Measurements from ENCODE around the gene SETBP1.

SETBP1 gene

DNA sequence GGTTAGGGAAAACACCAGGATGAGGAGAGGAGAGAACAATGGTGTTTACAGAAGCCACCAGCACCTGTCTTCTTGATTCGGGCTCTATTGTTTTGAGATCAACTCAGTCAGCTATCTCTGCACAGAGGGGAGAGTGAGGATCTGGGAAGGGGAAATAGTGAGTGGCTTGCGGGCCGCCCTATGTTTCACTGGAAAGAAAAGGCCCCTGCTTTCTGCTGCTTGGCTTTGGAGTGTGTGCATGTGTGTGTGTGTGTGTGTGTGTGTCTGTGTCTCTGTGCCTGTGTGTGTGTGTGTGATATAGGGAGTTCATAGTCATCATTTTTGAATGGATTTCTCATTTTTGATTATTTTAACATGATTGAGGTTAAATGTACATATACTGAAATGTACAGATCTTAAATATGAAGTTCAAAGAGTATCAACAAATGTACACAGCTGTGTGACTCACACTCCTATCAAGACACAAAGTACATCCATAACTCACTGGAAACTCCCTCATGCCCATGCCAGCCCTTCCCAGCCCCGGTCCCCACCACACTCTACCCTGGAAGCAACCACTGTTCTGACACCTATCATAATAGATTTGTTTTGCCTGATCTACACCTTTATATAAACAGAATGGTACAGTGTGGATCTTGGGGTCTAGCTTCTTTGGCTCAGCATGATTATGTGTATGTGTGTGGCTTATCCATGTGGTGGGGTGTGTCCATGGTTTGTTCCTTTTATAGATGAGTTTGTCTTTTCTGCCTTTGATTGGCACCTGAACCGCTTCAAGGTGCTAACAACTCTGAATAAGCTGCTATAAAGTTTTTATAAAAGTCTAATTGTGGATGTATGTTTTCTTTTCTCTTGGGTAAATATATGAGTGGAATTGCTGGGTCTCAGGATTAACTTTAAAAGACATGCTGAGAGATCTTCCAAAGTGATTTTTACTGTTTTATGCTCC lies 258.3 kb downstream of the SETBP1 start:
- Histone ChIP-seq H3K27ac (replicated peaks; ENCODE audit: low read length) (no peak overlapping the region), H2BK5ac (ENCODE audit: low read length) (no peak overlapping the region), H3K9ac (ENCODE audit: low read depth, low read length, poor library complexity) (no peak overlapping the region), H2BK120ac (ENCODE audit: low read depth, low read length) (no peak overlapping the region), H4K8ac (ENCODE audit: low read depth, low read length) (no peak overlapping the region), H2AFZ (ENCODE audit: low read length) (no peak overlapping the region), H3K79me1 (ENCODE audit: low read depth, low read length) (no peaks in the 10 kb centered on the region), H3K4ac (ENCODE audit: low read length) (no peak overlapping the region), H3K4me3 (ENCODE audit: low read length in 2 of 2) (no peak overlapping the region), H4K91ac (ENCODE audit: low read depth, low read length, poor library complexity) (no peak overlapping the region), H2AK5ac (ENCODE audit: low read depth, low read length) (no peak overlapping the region), H3K36me3 (replicated peaks in 1 of 2; ENCODE audit: control insufficient read depth in 2 of 2, insufficient read depth in 2 of 2, low read length in 2 of 2) (peaks cover 2 to 3% of the 10 kb centered on the region in 2 donors), H2BK15ac (ENCODE audit: low read length) (no peak overlapping the region), H3K27me3 (ENCODE audit: control insufficient read depth in 3 of 3, insufficient read depth in 3 of 3, low read depth in 1 of 3, low read length in 3 of 3) (no peaks in the 10 kb centered on the region), H3K4me1 (ENCODE audit: control insufficient read depth in 2 of 2, insufficient read depth in 1 of 2, low read depth in 1 of 2, low read length in 2 of 2) (peaks cover 8% of the 10 kb centered on the region in 2 donors), H2BK12ac (ENCODE audit: low read length) (no peak overlapping the region), H3K9me3 (replicated peaks in 1 of 2; ENCODE audit: control insufficient read depth in 2 of 2, insufficient read depth in 1 of 2, low read depth in 1 of 2, low read length in 2 of 2) (peaks cover 3 to 4% of the 10 kb centered on the region in 2 donors), H3K14ac (ENCODE audit: low read length) (no peak overlapping the region), H3K23ac (ENCODE audit: low read depth, low read length, poor library complexity) (no peak overlapping the region), H3K18ac (ENCODE audit: low read length) (no peak overlapping the region), H3K4me2 (ENCODE audit: insufficient read depth, low read length, poor library complexity, severe bottlenecking) (no peak overlapping the region)
- DNase-seq (ENCODE audit: low spot score): no peak
- no CpG with 5 or more reads among the region's 5 CpGs for WGBS, 2 donors (ENCODE audit: extremely low coverage in 2 of 2, insufficient read length in 2 of 2, insufficient replicate concordance in 1 of 2)

- Histone ChIP-seq H3K4me3 (ENCODE audit: low read length in 2 of 2) (no peak overlapping the region), H3K27ac (replicated peaks; ENCODE audit: low read length) (no peak overlapping the region), H3K18ac (ENCODE audit: low read length) (no peak overlapping the region), H3K79me1 (ENCODE audit: low read depth, low read length) (no peaks in the 10 kb centered on the region), H2BK5ac (ENCODE audit: low read length) (no peak overlapping the region), H3K9me3 (replicated peaks in 1 of 2; ENCODE audit: control insufficient read depth in 2 of 2, insufficient read depth in 1 of 2, low read depth in 1 of 2, low read length in 2 of 2) (peaks cover 0 to 3% of the 10 kb centered on the region in 2 donors), H3K4me1 (ENCODE audit: control insufficient read depth in 2 of 2, insufficient read depth in 1 of 2, low read depth in 1 of 2, low read length in 2 of 2) (peaks cover 18 to 19% of the 10 kb centered on the region in 2 donors), H4K91ac (ENCODE audit: low read depth, low read length, poor library complexity) (no peak overlapping the region), H2AFZ (ENCODE audit: low read length) (no peak overlapping the region), H3K23ac (ENCODE audit: low read depth, low read length, poor library complexity) (no peak overlapping the region), H3K4ac (ENCODE audit: low read length) (no peak overlapping the region), H3K4me2 (ENCODE audit: insufficient read depth, low read length, poor library complexity, severe bottlenecking) (no peak overlapping the region), H2BK120ac (ENCODE audit: low read depth, low read length) (no peak overlapping the region), H2BK12ac (ENCODE audit: low read length) (no peak overlapping the region), H3K14ac (ENCODE audit: low read length) (no peak overlapping the region), H3K36me3 (replicated peaks in 1 of 2; ENCODE audit: control insufficient read depth in 2 of 2, insufficient read depth in 2 of 2, low read length in 2 of 2) (peaks cover 0 to 2% of the 10 kb centered on the region in 2 donors), H4K8ac (ENCODE audit: low read depth, low read length) (no peak overlapping the region), H2BK15ac (ENCODE audit: low read length) (no peak overlapping the region), H3K9ac (ENCODE audit: low read depth, low read length, poor library complexity) (no peak overlapping the region), H2AK5ac (ENCODE audit: low read depth, low read length) (no peak overlapping the region), H3K27me3 (ENCODE audit: control insufficient read depth in 3 of 3, insufficient read depth in 3 of 3, low read depth in 1 of 3, low read length in 3 of 3) (no peaks in the 10 kb centered on the region)
- no peak for DNase-seq (ENCODE audit: low spot score)
- WGBS, 2 donors (ENCODE audit: extremely low coverage in 2 of 2, insufficient read length in 2 of 2, insufficient replicate concordance in 1 of 2): no CpG with 5 or more reads among the region's 3 CpGs
These were observed 260.8 kb downstream of the SETBP1 start for GRCh38 chr18:44941516-44941915.

DNA sequence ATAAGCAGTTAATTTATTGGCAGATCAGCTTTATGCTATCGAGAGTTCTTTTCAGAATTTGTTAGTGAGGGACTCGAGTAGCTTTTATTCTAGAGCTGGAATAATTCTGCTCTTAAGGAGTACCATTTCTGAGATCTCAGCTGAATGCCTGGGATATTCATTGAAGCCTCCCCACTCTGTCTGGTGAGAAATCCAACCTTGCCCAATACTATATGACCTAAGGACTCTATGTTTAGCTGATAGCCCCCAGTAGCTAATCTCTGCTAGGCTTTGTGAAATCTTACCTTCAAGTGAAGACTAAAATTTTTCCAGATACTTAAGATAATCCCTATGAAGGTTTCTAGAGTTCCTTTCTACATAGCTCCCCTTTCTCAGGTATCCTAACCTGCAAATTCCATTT lies 261.4 kb downstream of the SETBP1 start:
- Histone ChIP-seq H2AK5ac (ENCODE audit: low read depth, low read length) (no peak overlapping the region), H2BK12ac (ENCODE audit: low read length) (no peak overlapping the region), H4K91ac (ENCODE audit: low read depth, low read length, poor library complexity) (no peak overlapping the region), H3K27me3 (ENCODE audit: control insufficient read depth in 3 of 3, insufficient read depth in 3 of 3, low read depth in 1 of 3, low read length in 3 of 3) (no peaks in the 10 kb centered on the region), H3K36me3 (replicated peaks in 1 of 2; ENCODE audit: control insufficient read depth in 2 of 2, insufficient read depth in 2 of 2, low read length in 2 of 2) (no peaks in the 10 kb centered on the region), H3K4me2 (ENCODE audit: insufficient read depth, low read length, poor library complexity, severe bottlenecking) (no peak overlapping the region), H3K14ac (ENCODE audit: low read length) (no peak overlapping the region), H2BK5ac (ENCODE audit: low read length) (no peak overlapping the region), H2AFZ (ENCODE audit: low read length) (no peak overlapping the region), H3K4me3 (ENCODE audit: low read length in 2 of 2) (no peak overlapping the region), H3K4ac (ENCODE audit: low read length) (no peak overlapping the region), H3K27ac (replicated peaks; ENCODE audit: low read length) (no peak overlapping the region), H3K79me1 (ENCODE audit: low read depth, low read length) (no peaks in the 10 kb centered on the region), H3K4me1 (ENCODE audit: control insufficient read depth in 2 of 2, insufficient read depth in 1 of 2, low read depth in 1 of 2, low read length in 2 of 2) (peaks cover 18 to 19% of the 10 kb centered on the region in 2 donors), H3K9me3 (replicated peaks in 1 of 2; ENCODE audit: control insufficient read depth in 2 of 2, insufficient read depth in 1 of 2, low read depth in 1 of 2, low read length in 2 of 2) (peaks cover 0 to 3% of the 10 kb centered on the region in 2 donors), H3K23ac (ENCODE audit: low read depth, low read length, poor library complexity) (no peak overlapping the region), H3K18ac (ENCODE audit: low read length) (no peak overlapping the region), H4K8ac (ENCODE audit: low read depth, low read length) (no peak overlapping the region), H2BK15ac (ENCODE audit: low read length) (no peak overlapping the region), H2BK120ac (ENCODE audit: low read depth, low read length) (no peak overlapping the region), H3K9ac (ENCODE audit: low read depth, low read length, poor library complexity) (no peak overlapping the region)
- no peak for DNase-seq (ENCODE audit: low spot score)
- WGBS, 2 donors (ENCODE audit: extremely low coverage in 2 of 2, insufficient read length in 2 of 2, insufficient replicate concordance in 1 of 2): no CpG with 5 or more reads among the region's 2 CpGs

DNA sequence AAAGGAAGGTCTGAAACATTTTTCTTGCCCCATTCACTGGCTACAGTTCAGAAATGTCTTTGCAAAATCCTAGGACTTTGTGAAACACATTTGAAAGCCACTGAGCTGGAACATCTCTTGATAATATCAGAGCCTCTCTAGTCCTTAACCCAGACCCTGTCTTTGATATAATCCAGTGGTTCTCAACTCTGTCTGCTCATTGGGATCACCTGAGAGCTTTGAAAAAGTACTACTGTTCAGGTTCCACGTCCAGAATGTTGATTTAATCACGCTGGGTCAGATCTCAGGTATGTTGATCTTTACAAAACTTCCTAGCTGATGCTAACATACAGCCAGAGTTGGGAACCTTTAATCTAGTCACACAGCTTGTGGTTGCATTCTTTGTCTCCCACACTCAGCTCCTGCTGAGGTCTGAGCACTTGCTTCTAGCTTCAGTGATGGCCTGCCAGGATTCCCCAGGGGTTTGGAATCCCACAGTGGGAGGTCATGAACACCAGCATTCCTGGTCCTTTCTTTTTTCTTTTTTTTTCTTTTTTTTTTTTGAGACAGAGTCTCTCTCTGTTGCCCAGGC lies 262.7 kb downstream of the SETBP1 start:
- Histone ChIP-seq H4K91ac (ENCODE audit: low read depth, low read length, poor library complexity) (no peak overlapping the region), H3K18ac (ENCODE audit: low read length) (no peak overlapping the region), H2AK5ac (ENCODE audit: low read depth, low read length) (no peak overlapping the region), H2BK5ac (ENCODE audit: low read length) (no peak overlapping the region), H2AFZ (ENCODE audit: low read length) (no peak overlapping the region), H2BK12ac (ENCODE audit: low read length) (no peak overlapping the region), H3K14ac (ENCODE audit: low read length) (no peak overlapping the region), H3K27ac (replicated peaks; ENCODE audit: low read length) (no peak overlapping the region), H3K36me3 (replicated peaks in 1 of 2; ENCODE audit: control insufficient read depth in 2 of 2, insufficient read depth in 2 of 2, low read length in 2 of 2) (no peaks in the 10 kb centered on the region), H3K4me1 (ENCODE audit: control insufficient read depth in 2 of 2, insufficient read depth in 1 of 2, low read depth in 1 of 2, low read length in 2 of 2) (peaks cover 15 to 19% of the 10 kb centered on the region in 2 donors), H3K4ac (ENCODE audit: low read length) (no peak overlapping the region), H4K8ac (ENCODE audit: low read depth, low read length) (no peak overlapping the region), H3K4me2 (ENCODE audit: insufficient read depth, low read length, poor library complexity, severe bottlenecking) (no peak overlapping the region), H3K27me3 (ENCODE audit: control insufficient read depth in 3 of 3, insufficient read depth in 3 of 3, low read depth in 1 of 3, low read length in 3 of 3) (no peaks in the 10 kb centered on the region), H3K9me3 (replicated peaks in 1 of 2; ENCODE audit: control insufficient read depth in 2 of 2, insufficient read depth in 1 of 2, low read depth in 1 of 2, low read length in 2 of 2) (peaks cover 0 to 3% of the 10 kb centered on the region in 2 donors), H2BK15ac (ENCODE audit: low read length) (no peak overlapping the region), H3K4me3 (ENCODE audit: low read length in 2 of 2) (no peak overlapping the region), H3K23ac (ENCODE audit: low read depth, low read length, poor library complexity) (no peak overlapping the region), H3K79me1 (ENCODE audit: low read depth, low read length) (no peaks in the 10 kb centered on the region), H2BK120ac (ENCODE audit: low read depth, low read length) (no peak overlapping the region), H3K9ac (ENCODE audit: low read depth, low read length, poor library complexity) (no peak overlapping the region)
- DNase-seq (ENCODE audit: low spot score): no peak
- no CpG with 5 or more reads among the region's 2 CpGs for WGBS, 2 donors (ENCODE audit: extremely low coverage in 2 of 2, insufficient read length in 2 of 2, insufficient replicate concordance in 1 of 2)

Measured in neuronal stem cell (in vitro differentiated cells).